Heart left ventricle (tissue), 16 donors: Measurements from ENCODE around the gene BRIX1. TPM values are rescaled to one million over a fixed set of nuclear protein-coding genes. Genes with fewer than 3 reads are reported as not detected.

ENCODE experiments used
- ATAC-seq, 4 donors: fragments of 200-7000 bp; cut with Tn5 transposase; one replicate each; pipeline ENCODE4 v1.9.1; 2020 to 2022; ENCODE audit warnings: moderate library complexity in 4 of 4, mild to moderate bottlenecking in 3 of 4, moderate number of reproducible peaks in 1 of 4
- DNase-seq, 5 donors: peaks; one replicate each; pipeline ENCODE4 v3.0.0-alpha.2; 2020
- H3K27ac ChIP-seq, 12 donors: fragments of 200-600 bp; sonication (generic) in 4 of 12; one replicate each; pipeline versions ENCODE4 v1.5.0 to v1.8.0; 2016 to 2022; ENCODE audit warnings: mild to moderate bottlenecking in 2 of 12
- H3K27me3 ChIP-seq, 9 donors: fragments of 200-600 bp; sonication (generic) in 2 of 9; one replicate each; pipeline versions ENCODE4 v1.5.1 to v1.8.0; 2016 to 2022; ENCODE audit warnings: mild to moderate bottlenecking in 3 of 9
- H3K36me3 ChIP-seq, 9 donors: fragments of 200-600 bp; sonication (generic) in 2 of 9; one replicate each; pipeline versions ENCODE4 v1.5.0 to v1.8.0; 2018 to 2022; ENCODE audit warnings: mild to moderate bottlenecking in 2 of 9
- H3K4me1 ChIP-seq, 12 donors: fragments of 200-600 bp; sonication (generic) in 4 of 12; one replicate each; pipeline versions ENCODE4 v1.5.0 to v1.8.0; 2016 to 2022; ENCODE audit warnings: mild to moderate bottlenecking in 3 of 12
- H3K4me3 ChIP-seq, 12 donors: fragments of 200-600 bp; sonication (generic) in 4 of 12; one replicate each; pipeline versions ENCODE4 v1.5.0 to v1.8.0; 2017 to 2022; ENCODE audit warnings: mild to moderate bottlenecking in 9 of 12, moderate library complexity in 4 of 12
- H3K9me3 ChIP-seq, 12 donors: fragments of 200-600 bp; sonication (generic) in 4 of 12; one replicate each; pipeline versions ENCODE4 v1.5.0 to v1.8.0; 2016 to 2022; ENCODE audit warnings: mild to moderate bottlenecking in 1 of 12
- POLR2A ChIP-seq, 2 donors: fragments of 450-650 bp; IDR thresholded peaks; one replicate each; pipeline ENCODE4 v1.6.1; 2017; ENCODE audit warnings: antibody characterized with exemption in 2 of 2, mild to moderate bottlenecking in 2 of 2, moderate library complexity in 2 of 2
- WGBS, 4 donors: extraction: QIAGEN DNeasy Blood & Tissue Kit in 2 of 4; methylation state at CpG; one replicate each; pipeline versions ENCODE4 v1.1.5 to v1.1.7; 2013 to 2018; 5-methylcytosine and 5-hydroxymethylcytosine counted together
- intact Hi-C, 10 donors: fragments of 100-400 bp; cut with DNase I; formaldehyde crosslinking; loops; one replicate each; pipeline versions ENCODE4 v1.11.1 to v1.14.2; 2022
- polyA plus RNA-seq, 2 donors: library from polyadenylated mRNA; stranded (reverse); fragments of 200-250 nt; gene quantifications; one replicate each; pipeline ENCODE4 v1.2.3, GENCODE V29; 2013
- total RNA-seq, 9 donors: library from RNA; depleted of rRNA in 2 of 9; stranded (reverse); fragments of >200 nt in 2 of 9; fragmentation: NEBNext Ultra II Directional in 3 of 9; extraction: Animal tissue kit (Norgen Biotek cat#: 25700) in 3 of 9; gene quantifications; one replicate each; pipeline versions ENCODE4 v1.1.0 to v1.2.4, GENCODE V29; 2016 to 2023
- TF ChIP-seq, protein P1 (sequence below), 12 donors: fragments of 200-600 bp; sonication (generic) in 4 of 12; IDR thresholded peaks; one replicate each; pipeline versions ENCODE4 v1.5.0 to v1.8.0; 2018 to 2022; ENCODE audit warnings: antibody characterized with exemption in 12 of 12, mild to moderate bottlenecking in 5 of 12
- donor health status: ischemic (EF 13 %, LVEDD 7.1; RV severe dilation, severe dysfunction).
- donor health status: healthy with polysubstance abuse.
- donor health status: DM: no; HTN: yes; CAD: no.
- donor health status: DM: no; HTN: no; CAD: no.
- donor health status: ischemic (EF 25% LVEDD 6.9; RV normal size, moderate dysfunction).
- donor health status: ischemic (EF 25% LVEDD 5.7; RV mildly dilated, moderate dysfunction).
- donor health status: healthy.
- donor health status: DM: yes; HTN: yes; CAD: no.
- donor health status: ischemic (EF 35%, LVEDD 5.7; RV mildly dilated, moderate dysfunction).
- donor health status: nonischemic (EF 11% LVEDD 7.7; RV severe dilation, severe dysfunction).
- donor health status: DM: yes; HTN: yes; CAD: no.
- donor health status: PGD.
- donor health status: ischemic (EF 29% LVEDD 5.4; RV normal size, mild dysfunction).
- donor health status: nonischemic (EF 23%, LVEDD 6.1; RV moderate dilation, normal function).

BRIX1 gene
- total and polyA plus RNA-seq, 11 donors = 10.2 to 19.6 (median 14.5) TPM

DNA sequence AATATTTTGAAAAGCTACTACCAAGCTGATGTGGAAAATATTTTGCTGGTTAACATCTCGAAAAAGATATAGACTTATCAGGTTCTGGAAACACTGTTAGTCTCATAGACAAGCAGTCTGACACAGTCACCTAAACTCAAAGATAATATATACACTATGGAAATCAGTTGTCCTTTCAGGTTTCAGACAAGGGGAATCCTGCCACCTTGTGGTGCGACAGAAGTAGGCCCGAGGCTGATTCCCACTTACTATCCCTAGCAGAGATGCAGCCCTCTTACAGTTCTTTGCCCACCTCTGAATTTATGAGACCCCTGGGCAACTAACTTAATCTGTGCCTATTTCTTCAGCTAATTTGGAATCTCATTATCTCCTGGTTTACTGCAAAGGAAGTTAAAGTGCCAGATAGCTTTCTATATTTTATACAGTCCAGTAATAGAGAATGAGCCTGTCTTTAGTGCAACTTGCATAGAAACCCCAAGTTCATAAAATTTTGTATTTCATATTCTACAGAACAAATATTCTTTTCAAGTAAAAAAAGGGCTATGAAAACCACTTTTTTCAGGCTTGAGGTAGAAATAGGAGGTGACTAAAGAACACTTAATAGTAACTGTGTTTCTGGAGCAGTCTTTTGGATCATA, 17.1 kb upstream of the BRIX1 start:
- 0 to 6% (median 1%) methylated on average over 3 of the region's 3 CpGs for WGBS, 4 donors
- TF ChIP-seq, protein P1, sequence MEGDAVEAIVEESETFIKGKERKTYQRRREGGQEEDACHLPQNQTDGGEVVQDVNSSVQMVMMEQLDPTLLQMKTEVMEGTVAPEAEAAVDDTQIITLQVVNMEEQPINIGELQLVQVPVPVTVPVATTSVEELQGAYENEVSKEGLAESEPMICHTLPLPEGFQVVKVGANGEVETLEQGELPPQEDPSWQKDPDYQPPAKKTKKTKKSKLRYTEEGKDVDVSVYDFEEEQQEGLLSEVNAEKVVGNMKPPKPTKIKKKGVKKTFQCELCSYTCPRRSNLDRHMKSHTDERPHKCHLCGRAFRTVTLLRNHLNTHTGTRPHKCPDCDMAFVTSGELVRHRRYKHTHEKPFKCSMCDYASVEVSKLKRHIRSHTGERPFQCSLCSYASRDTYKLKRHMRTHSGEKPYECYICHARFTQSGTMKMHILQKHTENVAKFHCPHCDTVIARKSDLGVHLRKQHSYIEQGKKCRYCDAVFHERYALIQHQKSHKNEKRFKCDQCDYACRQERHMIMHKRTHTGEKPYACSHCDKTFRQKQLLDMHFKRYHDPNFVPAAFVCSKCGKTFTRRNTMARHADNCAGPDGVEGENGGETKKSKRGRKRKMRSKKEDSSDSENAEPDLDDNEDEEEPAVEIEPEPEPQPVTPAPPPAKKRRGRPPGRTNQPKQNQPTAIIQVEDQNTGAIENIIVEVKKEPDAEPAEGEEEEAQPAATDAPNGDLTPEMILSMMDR (IDR thresholded peaks at IDR 0.05) = peak; percentile 70 to 94 (median 85)
- no peak for TF ChIP-seq POLR2A (IDR thresholded peaks at IDR 0.05)
- intact Hi-C loops = loop anchor here (1.0 to 10.0 kb wide), 13 partner anchors 64 to 426 kb away; partner anchors contain the start of genes RAI14 (in 4 of the 10) and TTC23L (in 1 of the 10)
- ATAC-seq (peak in 3 of 4 donors; percentile 78 to 87 (median 79)), DNase-seq (peak in 4 of 5 donors; percentile 50 to 58 (median 52))
- Histone ChIP-seq H3K4me3 (no peak overlapping the region), H3K9me3 (no peaks in the 10 kb centered on the region), H3K36me3 (peaks cover 0 to 13% (median 0%) of the 10 kb centered on the region in 9 donors), H3K27ac (no peak overlapping the region), H3K27me3 (no peaks in the 10 kb centered on the region), H3K4me1 (no peaks in the 10 kb centered on the region)

DNA sequence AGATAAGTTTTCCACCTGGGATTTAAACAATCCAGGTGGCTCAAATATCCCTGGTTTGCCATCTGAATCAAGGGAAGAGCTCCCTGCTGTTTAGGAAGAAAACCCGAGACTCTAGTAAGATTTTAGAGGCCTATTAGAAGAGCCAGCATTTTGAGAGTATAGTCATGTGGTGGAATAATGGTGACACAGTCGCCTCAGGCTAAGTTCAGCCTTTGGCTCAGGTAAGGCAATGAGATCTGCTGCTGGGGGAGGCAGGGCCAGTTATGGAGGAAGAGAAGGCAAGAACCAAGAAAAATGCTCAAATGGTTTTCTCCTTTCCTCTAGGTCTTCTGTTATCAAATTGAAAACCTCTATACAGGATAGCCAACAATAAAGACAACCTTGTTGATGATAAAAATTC, 16.4 kb upstream of the BRIX1 start:
- H3K36me3 ChIP-seq = peaks cover 0 to 13% (median 0%) of the 10 kb centered on the region in 9 donors
- H3K9me3 ChIP-seq = no peaks in the 10 kb centered on the region
- TF ChIP-seq, protein P1 (IDR thresholded peaks at IDR 0.05) = no peak
- no peak for TF ChIP-seq POLR2A (IDR thresholded peaks at IDR 0.05)
- ATAC-seq = no peak
- no peaks in the 10 kb centered on the region for H3K4me1 ChIP-seq
- no peaks in the 10 kb centered on the region for H3K27me3 ChIP-seq
- H3K4me3 ChIP-seq = no peak overlapping the region
- 88 to 95% (median 95%) methylated on average over 2 of the region's 2 CpGs for WGBS, 4 donors
- no peak for DNase-seq
- intact Hi-C loops = loop anchor here (2.0 to 10.0 kb wide), 10 partner anchors 64 to 427 kb away; partner anchors contain the start of genes RAI14 (in 4 of the 10) and TTC23L (in 1 of the 10)
- H3K27ac ChIP-seq = no peak overlapping the region

GRCh38 chr5:34900652-34901051, 14.9 kb upstream of the BRIX1 start:
- 92 to 96% (median 94%) methylated on average over 6 of the region's 6 CpGs for WGBS, 4 donors
- Histone ChIP-seq H3K36me3 (peaks cover 0 to 18% (median 5%) of the 10 kb centered on the region in 9 donors), H3K9me3 (no peaks in the 10 kb centered on the region), H3K4me1 (no peaks in the 10 kb centered on the region), H3K4me3 (no peak overlapping the region), H3K27ac (no peak overlapping the region), H3K27me3 (no peaks in the 10 kb centered on the region)
- DNase-seq = no peak
- intact Hi-C loops = no loop called here
- TF ChIP-seq POLR2A (IDR thresholded peaks at IDR 0.05) = no peak
- TF ChIP-seq, protein P1 (IDR thresholded peaks at IDR 0.05) = no peak
- ATAC-seq = no peak

- no peak for DNase-seq
- 33 to 100% (median 89%) methylated on average over 1 of the region's 1 CpG for WGBS, 4 donors
- Histone ChIP-seq H3K4me1 (no peaks in the 10 kb centered on the region), H3K27ac (no peak overlapping the region), H3K9me3 (no peaks in the 10 kb centered on the region), H3K27me3 (no peaks in the 10 kb centered on the region), H3K36me3 (peaks cover 0 to 37% (median 19%) of the 10 kb centered on the region in 9 donors), H3K4me3 (no peak overlapping the region)
- intact Hi-C loops = no loop called here
- TF ChIP-seq, protein P1 (IDR thresholded peaks at IDR 0.05) = no peak
- TF ChIP-seq POLR2A (IDR thresholded peaks at IDR 0.05) = no peak
- ATAC-seq = no peak
Measured at GRCh38 chr5:34903260-34903659, 12.3 kb upstream of the BRIX1 start.
